Measurements from ENCODE around the gene MAD2L2. TPM values are rescaled to one million over a fixed set of nuclear protein-coding genes. Genes with fewer than 3 reads are reported as not detected.

MAD2L2 gene
- total RNA-seq, 1 experiment from 2014 or later: 93.8 TPM

GRCh38 chr1:11707621-11708276 lies 26.8 kb upstream of the MAD2L2 start:
- no peak overlapping the region for H3K9ac ChIP-seq (ENCODE audit: low read length)
- no peaks in the 10 kb centered on the region for H3K36me3 ChIP-seq (ENCODE audit: control insufficient read depth in 1 of 2, insufficient read depth in 2 of 2, low read length in 2 of 2)
- POLR2A ChIA-PET: interaction anchor here (0.8 kb wide), 1 partner anchor 27 kb away, joined by 4 read pairs; the partner anchor contains the start of gene MAD2L2
- H3K79me2 ChIP-seq (ENCODE audit: insufficient read depth, low read length): no peaks in the 10 kb centered on the region
- DNase-seq (ENCODE audit: low read depth, low spot score) (no peak), ATAC-seq (peak; percentile 55)
- H3K4me2 ChIP-seq (ENCODE audit: low read length): peak overlapping the region; percentile 40
- H3K27ac ChIP-seq (ENCODE audit: low read depth, low read length): peak overlapping the region; percentile 1; the same call in 1 of the 2 replicates
- H2AFZ ChIP-seq (ENCODE audit: low read depth, low read length, poor library complexity, severe bottlenecking): no peak overlapping the region
- no TSS peak for BruUV-seq (replicated peaks)
- H3K9me3 ChIP-seq (ENCODE audit: control insufficient read depth in 1 of 2, insufficient read depth in 1 of 2, low read depth in 1 of 2, low read length in 2 of 2): no peaks in the 10 kb centered on the region
- H3K4me1 ChIP-seq (ENCODE audit: control insufficient read depth in 1 of 2, insufficient read depth in 2 of 2, low read length in 2 of 2): peaks cover 16 to 26% of the 10 kb centered on the region in 2 experiments
- no peaks in the 10 kb centered on the region for H3K27me3 ChIP-seq (ENCODE audit: insufficient read depth, low read length)
- intact Hi-C loops (cut with micrococcal nuclease): no loop called here
- RAD21 ChIA-PET (ENCODE audit: low non-redundant PET in 1 of 2, low total read pairs in 2 of 2, uncharacterized antibody in 2 of 2, unreplicated experiment in 2 of 2): no interaction called here
- H4K20me1 ChIP-seq (ENCODE audit: insufficient read depth): no peaks in the 10 kb centered on the region
- no peak overlapping the region for H3K4me3 ChIP-seq (replicated peaks in 1 of 2; ENCODE audit: low read depth in 1 of 2, low read length in 2 of 2)
- H3K9me2 ChIP-seq (ENCODE audit: insufficient read depth): no peaks in the 10 kb centered on the region
- CTCF ChIA-PET: interaction anchor here (0.6 to 1.6 kb wide), 7 partner anchors 12 to 670 kb away, joined by 3 to 6 read pairs (median 3); no protein-coding TSS in a partner anchor
- TF ChIP-seq CTCF (IDR thresholded peaks at IDR 0.05 in 2 of 3, conservative IDR thresholded peaks at IDR 0.05 in 1 of 3; ENCODE audit: borderline replicate concordance in 1 of 3, insufficient read depth in 1 of 3, low read depth in 2 of 3, low read length in 2 of 3): peak in 1 of 3 experiments; percentile 5; a peak in 1 of 6 replicates
- no peak for TF ChIP-seq RAD21 (IDR thresholded peaks at IDR 0.05; ENCODE audit: low read depth)
- no peak for TF ChIP-seq ZNF274 (IDR thresholded peaks at IDR 0.05; ENCODE audit: low read depth, low read length)

GRCh38 chr1:11706292-11706691 lies 25.3 kb upstream of the MAD2L2 start:
- Histone ChIP-seq H3K27me3 (ENCODE audit: insufficient read depth, low read length) (no peaks in the 10 kb centered on the region), H3K4me3 (replicated peaks in 1 of 2; ENCODE audit: low read depth in 1 of 2, low read length in 2 of 2) (no peak overlapping the region), H3K9ac (ENCODE audit: low read length) (no peak overlapping the region), H3K9me2 (ENCODE audit: insufficient read depth) (no peaks in the 10 kb centered on the region), H3K27ac (ENCODE audit: low read depth, low read length) (no peak overlapping the region), H3K79me2 (ENCODE audit: insufficient read depth, low read length) (no peaks in the 10 kb centered on the region), H3K36me3 (ENCODE audit: control insufficient read depth in 1 of 2, insufficient read depth in 2 of 2, low read length in 2 of 2) (no peaks in the 10 kb centered on the region), H4K20me1 (ENCODE audit: insufficient read depth) (no peaks in the 10 kb centered on the region), H2AFZ (ENCODE audit: low read depth, low read length, poor library complexity, severe bottlenecking) (no peak overlapping the region), H3K4me2 (ENCODE audit: low read length) (no peak overlapping the region), H3K4me1 (ENCODE audit: control insufficient read depth in 1 of 2, insufficient read depth in 2 of 2, low read length in 2 of 2) (peaks cover 16 to 24% of the 10 kb centered on the region in 2 experiments), H3K9me3 (ENCODE audit: control insufficient read depth in 1 of 2, insufficient read depth in 1 of 2, low read depth in 1 of 2, low read length in 2 of 2) (no peaks in the 10 kb centered on the region)
- ChIA-PET CTCF (no interaction called here), POLR2A (no interaction called here), RAD21 (ENCODE audit: low non-redundant PET in 1 of 2, low total read pairs in 2 of 2, uncharacterized antibody in 2 of 2, unreplicated experiment in 2 of 2) (no interaction called here)
- intact Hi-C loops (cut with micrococcal nuclease): no loop called here
- no peak for DNase-seq (ENCODE audit: low read depth, low spot score)
- no peak for ATAC-seq
- no TSS peak for BruUV-seq (replicated peaks)
- no peak for TF ChIP-seq SIN3A (IDR thresholded peaks at IDR 0.05; ENCODE audit: low read depth)
- TF ChIP-seq POLR2A (IDR thresholded peaks at IDR 0.05; ENCODE audit: borderline replicate concordance, extremely low read depth, insufficient read depth, insufficient read length): no peak
- TF ChIP-seq REST (IDR thresholded peaks at IDR 0.05; ENCODE audit: low read depth): no peak
- TF ChIP-seq CBX3 (IDR thresholded peaks at IDR 0.05; ENCODE audit: low read depth): no peak
- TF ChIP-seq ZFX (IDR thresholded peaks at IDR 0.05): no peak
- no peak for TF ChIP-seq EGR1 (IDR thresholded peaks at IDR 0.05; ENCODE audit: low read depth)
- TF ChIP-seq ZBTB33 (IDR thresholded peaks at IDR 0.05; ENCODE audit: extremely low read depth, insufficient replicate concordance, low read length): no peak
- TF ChIP-seq FOSL1 (IDR thresholded peaks at IDR 0.05; ENCODE audit: low read depth): no peak
- TF ChIP-seq TCF7L2 (IDR thresholded peaks at IDR 0.05; ENCODE audit: borderline replicate concordance, extremely low read depth, insufficient read depth, insufficient read length): no peak

All from HCT116 (cell line).